Measurements from ENCODE around the gene JAG2. TPM values are rescaled to one million over a fixed set of nuclear protein-coding genes. Genes with fewer than 3 reads are reported as not detected.

Gene JAG2
- polyA plus RNA-seq, 1 experiment: 0.22 TPM

DNA sequence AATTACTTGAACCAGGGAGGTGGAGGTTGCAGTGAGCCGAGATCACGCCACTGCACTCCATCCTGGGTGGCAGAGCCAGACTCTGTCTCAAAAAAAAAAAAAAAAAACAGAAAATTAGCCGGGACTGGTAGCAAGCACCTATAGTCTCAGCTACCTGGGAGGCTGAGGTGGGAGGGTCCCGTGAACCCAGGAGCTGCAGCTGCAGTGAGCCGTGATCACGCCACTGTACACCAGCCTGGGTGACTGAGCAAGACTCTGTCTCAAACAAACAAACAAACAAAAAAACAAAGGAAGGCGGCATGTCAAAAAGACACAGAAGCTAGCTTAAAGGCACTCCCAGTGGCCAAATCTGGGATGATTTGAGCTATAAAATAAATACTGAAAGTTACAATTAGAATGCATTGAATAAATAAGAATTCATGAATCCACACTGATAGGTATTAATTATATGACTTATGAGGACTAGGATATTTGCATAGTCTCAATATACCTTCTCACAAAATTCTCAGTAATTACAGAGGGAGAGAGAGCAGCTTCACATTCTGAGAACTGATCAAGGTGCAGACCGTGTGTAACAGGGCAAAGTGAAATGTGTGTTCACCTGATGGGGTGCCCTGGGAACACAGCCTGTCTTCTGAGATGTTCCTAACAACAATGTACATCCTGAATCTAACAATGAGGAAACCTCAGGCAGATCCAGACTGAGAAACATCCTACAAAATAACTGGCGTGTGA lies 60.6 kb downstream of the JAG2 start:
- Histone ChIP-seq H3K9me3 (ENCODE audit: control insufficient read depth, insufficient read depth, low read length) (no peaks in the 10 kb centered on the region), H3K27me3 (ENCODE audit: control insufficient read depth, insufficient read depth, low read length) (peaks cover 23% of the 10 kb centered on the region), H3K4me3 (ENCODE audit: low read depth, low read length) (no peak overlapping the region), H3K27ac (ENCODE audit: low read depth, low read length) (no peak overlapping the region)
- ChIA-PET CTCF (interaction anchor here (0.5 to 1.0 kb wide), 4 partner anchors 18 to 1147 kb away, joined by 3 to 5 read pairs (median 4); no protein-coding TSS in a partner anchor), POLR2A (interaction anchor here (0.7 kb wide), 1 partner anchor 119 kb away, joined by 10 read pairs; no protein-coding TSS in a partner anchor)
- no peak for DNase-seq (ENCODE audit: low read depth, low spot score)
- no peak for TF ChIP-seq CTCF (IDR thresholded peaks at IDR 0.05; ENCODE audit: low read depth, low read length)

- H3K27ac ChIP-seq (ENCODE audit: low read depth, low read length): no peak overlapping the region
- no peaks in the 10 kb centered on the region for H3K9me3 ChIP-seq (ENCODE audit: control insufficient read depth, insufficient read depth, low read length)
- H3K27me3 ChIP-seq (ENCODE audit: control insufficient read depth, insufficient read depth, low read length): peaks cover 26% of the 10 kb centered on the region
- no peak for DNase-seq (ENCODE audit: low read depth, low spot score)
- CTCF ChIA-PET: interaction anchor here (0.7 to 1.0 kb wide), 2 partner anchors 17 to 1148 kb away, joined by 3 read pairs; no protein-coding TSS in a partner anchor
- H3K4me3 ChIP-seq (ENCODE audit: low read depth, low read length): no peak overlapping the region
- POLR2A ChIA-PET: no interaction called here
- TF ChIP-seq CTCF (IDR thresholded peaks at IDR 0.05; ENCODE audit: low read depth, low read length): no peak
Observed at GRCh38 chr14:105107351-105107750, 61.2 kb downstream of the JAG2 start.

- H3K27ac ChIP-seq (ENCODE audit: low read depth, low read length): no peak overlapping the region
- H3K9me3 ChIP-seq (ENCODE audit: control insufficient read depth, insufficient read depth, low read length): no peaks in the 10 kb centered on the region
- TF ChIP-seq CTCF (IDR thresholded peaks at IDR 0.05; ENCODE audit: low read depth, low read length): no peak
- no peak for DNase-seq (ENCODE audit: low read depth, low spot score)
- POLR2A ChIA-PET: no interaction called here
- H3K4me3 ChIP-seq (ENCODE audit: low read depth, low read length): no peak overlapping the region
- peaks cover 31% of the 10 kb centered on the region for H3K27me3 ChIP-seq (ENCODE audit: control insufficient read depth, insufficient read depth, low read length)
- CTCF ChIA-PET: interaction anchor here (1.6 kb wide), 1 partner anchor 15 kb away, joined by 5 read pairs; no protein-coding TSS in a partner anchor
Observed at GRCh38 chr14:105105158-105105557, 63.4 kb downstream of the JAG2 start.

GRCh38 chr14:105102893-105103292 lies 65.7 kb downstream of the JAG2 start:
- no peak for TF ChIP-seq CTCF (IDR thresholded peaks at IDR 0.05; ENCODE audit: low read depth, low read length)
- ChIA-PET CTCF (no interaction called here), POLR2A (no interaction called here)
- Histone ChIP-seq H3K27ac (ENCODE audit: low read depth, low read length) (no peak overlapping the region), H3K4me3 (ENCODE audit: low read depth, low read length) (no peak overlapping the region), H3K9me3 (ENCODE audit: control insufficient read depth, insufficient read depth, low read length) (peaks cover 5% of the 10 kb centered on the region), H3K27me3 (ENCODE audit: control insufficient read depth, insufficient read depth, low read length) (peaks cover 33% of the 10 kb centered on the region)
- DNase-seq (ENCODE audit: low read depth, low spot score): no peak

- CTCF ChIA-PET: interaction anchor here (0.9 kb wide), 1 partner anchor 12 kb away, joined by 3 read pairs; no protein-coding TSS in a partner anchor
- Histone ChIP-seq H3K27me3 (ENCODE audit: control insufficient read depth, insufficient read depth, low read length) (peaks cover 33% of the 10 kb centered on the region), H3K9me3 (ENCODE audit: control insufficient read depth, insufficient read depth, low read length) (peaks cover 8% of the 10 kb centered on the region), H3K27ac (ENCODE audit: low read depth, low read length) (no peak overlapping the region), H3K4me3 (ENCODE audit: low read depth, low read length) (no peak overlapping the region)
- DNase-seq (ENCODE audit: low read depth, low spot score): no peak
- no peak for TF ChIP-seq CTCF (IDR thresholded peaks at IDR 0.05; ENCODE audit: low read depth, low read length)
- POLR2A ChIA-PET: no interaction called here
Observed at GRCh38 chr14:105102361-105102870, 66.2 kb downstream of the JAG2 start.
